Dendritic cell treated with granulocyte-macrophage colony-stimulating factor and Interleukin-4, amounts not matched to agents 40 ng/mL and 50 ng/mL, for 4 days (primary cell): ENCODE measurements around the gene RCAN1.

Source experiments
- H3K27ac Mint-ChIP-seq: one replicate; pipeline ENCODE4 v1.8.0; 2022; ENCODE audit warnings: mild to moderate bottlenecking, mixed read lengths
- H3K27me3 Mint-ChIP-seq: one replicate; pipeline ENCODE4 v1.8.0; 2022; ENCODE audit warnings: mild to moderate bottlenecking, mixed read lengths
- H3K36me3 Mint-ChIP-seq: one replicate; pipeline ENCODE4 v1.8.0; 2022; ENCODE audit warnings: low read depth, mixed read lengths
- H3K4me1 Mint-ChIP-seq: one replicate; pipeline ENCODE4 v1.8.0; 2022; ENCODE audit warnings: low read depth, mixed read lengths
- H3K4me3 Mint-ChIP-seq: one replicate; pipeline ENCODE4 v1.8.0; 2022; ENCODE audit warnings: mild to moderate bottlenecking, moderate library complexity, mixed read lengths
- H3K9me3 Mint-ChIP-seq: one replicate; pipeline ENCODE4 v1.8.0; 2022; ENCODE audit warnings: mixed read lengths
- intact Hi-C: fragments of 100-400 bp; cut with micrococcal nuclease; formaldehyde crosslinking; loops from one replicate; pipeline ENCODE4 v1.15.0; 2022

The RCAN1 gene

GRCh38 chr21:34614628-34615486 lies at the start of gene RCAN1:
RCAN1 (minus strand) TSS chr21:34615113; CDS start chr21:34615011, 102 bp downstream.
- Mint-ChIP-seq H3K4me3 (peak within 1 kb of the TSS; percentile 81), H3K27me3 (no peaks in the 10 kb centered on the region), H3K9me3 (no peaks in the 10 kb centered on the region), H3K4me1 (peaks cover 60% of the 10 kb centered on the region), H3K36me3 (peaks cover 9% of the 10 kb centered on the region), H3K27ac (peak within 1 kb of the TSS; percentile 91)
- intact Hi-C loops: loop anchor here (5.0 kb wide), 2 partner anchors 68 to 698 kb away; partner anchors contain the start of gene ATP5PO

GRCh38 chr21:34661848-34662247 lies 46.9 kb upstream of the RCAN1 start:
- intact Hi-C loops: no loop called here
- H3K36me3 Mint-ChIP-seq: no peaks in the 10 kb centered on the region
- no peak overlapping the region for H3K27ac Mint-ChIP-seq
- H3K4me3 Mint-ChIP-seq: no peak overlapping the region
- peaks cover 47% of the 10 kb centered on the region for H3K27me3 Mint-ChIP-seq
- H3K4me1 Mint-ChIP-seq: no peaks in the 10 kb centered on the region
- H3K9me3 Mint-ChIP-seq: peaks cover 29% of the 10 kb centered on the region

GRCh38 chr21:34653522-34653921 lies 38.6 kb upstream of the RCAN1 start:
- H3K9me3 Mint-ChIP-seq: peaks cover 8% of the 10 kb centered on the region

GRCh38 chr21:34651642-34652041 lies 36.7 kb upstream of the RCAN1 start:
- Mint-ChIP-seq H3K27ac (no peak overlapping the region), H3K36me3 (no peaks in the 10 kb centered on the region), H3K4me3 (no peak overlapping the region), H3K9me3 (peaks cover 8% of the 10 kb centered on the region), H3K4me1 (peaks cover 15% of the 10 kb centered on the region), H3K27me3 (peaks cover 30% of the 10 kb centered on the region)
- intact Hi-C loops: no loop called here

More at GRCh38 chr21:34653522-34653921, 38.6 kb upstream of the RCAN1 start:
- Mint-ChIP-seq H3K27ac (no peak overlapping the region), H3K4me3 (no peak overlapping the region), H3K4me1 (peaks cover 15% of the 10 kb centered on the region), H3K36me3 (no peaks in the 10 kb centered on the region), H3K27me3 (peaks cover 34% of the 10 kb centered on the region)
- intact Hi-C loops: no loop called here

- H3K27ac Mint-ChIP-seq: no peak overlapping the region
- H3K27me3 Mint-ChIP-seq: peaks cover 27% of the 10 kb centered on the region
- intact Hi-C loops: no loop called here
- peaks cover 8% of the 10 kb centered on the region for H3K9me3 Mint-ChIP-seq
- H3K4me3 Mint-ChIP-seq: no peak overlapping the region
- H3K4me1 Mint-ChIP-seq: peaks cover 15% of the 10 kb centered on the region
- no peaks in the 10 kb centered on the region for H3K36me3 Mint-ChIP-seq
Measured at GRCh38 chr21:34650861-34651431, 36.0 kb upstream of the RCAN1 start.

- intact Hi-C loops: no loop called here
- H3K4me1 Mint-ChIP-seq: peaks cover 15% of the 10 kb centered on the region
- H3K27me3 Mint-ChIP-seq: peaks cover 24% of the 10 kb centered on the region
- H3K36me3 Mint-ChIP-seq: no peaks in the 10 kb centered on the region
- no peak overlapping the region for H3K27ac Mint-ChIP-seq
- no peak overlapping the region for H3K4me3 Mint-ChIP-seq
- H3K9me3 Mint-ChIP-seq: peaks cover 8% of the 10 kb centered on the region
Measured at GRCh38 chr21:34649400-34649799, 34.5 kb upstream of the RCAN1 start.

GRCh38 chr21:34648739-34649297 lies 33.9 kb upstream of the RCAN1 start:
- Mint-ChIP-seq H3K9me3 (peaks cover 8% of the 10 kb centered on the region), H3K36me3 (no peaks in the 10 kb centered on the region), H3K27me3 (peaks cover 22% of the 10 kb centered on the region), H3K4me1 (peaks cover 15% of the 10 kb centered on the region), H3K27ac (no peak overlapping the region), H3K4me3 (no peak overlapping the region)
- intact Hi-C loops: no loop called here

- Mint-ChIP-seq H3K4me1 (peaks cover 21% of the 10 kb centered on the region), H3K9me3 (peaks cover 8% of the 10 kb centered on the region), H3K4me3 (no peak overlapping the region), H3K27me3 (peaks cover 14% of the 10 kb centered on the region), H3K36me3 (no peaks in the 10 kb centered on the region), H3K27ac (no peak overlapping the region)
- intact Hi-C loops: no loop called here
Measured at GRCh38 chr21:34647555-34647954, 32.6 kb upstream of the RCAN1 start.

- Mint-ChIP-seq H3K4me3 (no peak overlapping the region), H3K36me3 (no peaks in the 10 kb centered on the region), H3K27ac (no peak overlapping the region), H3K4me1 (peaks cover 24% of the 10 kb centered on the region), H3K27me3 (peaks cover 13% of the 10 kb centered on the region), H3K9me3 (no peaks in the 10 kb centered on the region)
- intact Hi-C loops: no loop called here
Measured at GRCh38 chr21:34644825-34645224, 29.9 kb upstream of the RCAN1 start.

- Mint-ChIP-seq H3K9me3 (no peaks in the 10 kb centered on the region), H3K36me3 (no peaks in the 10 kb centered on the region), H3K4me1 (peaks cover 28% of the 10 kb centered on the region), H3K4me3 (no peak overlapping the region), H3K27ac (no peak overlapping the region), H3K27me3 (peaks cover 2% of the 10 kb centered on the region)
- intact Hi-C loops: no loop called here
Measured at GRCh38 chr21:34642211-34643075, 27.5 kb upstream of the RCAN1 start.

- Mint-ChIP-seq H3K4me3 (peak overlapping the region; percentile 71), H3K36me3 (no peaks in the 10 kb centered on the region), H3K4me1 (peaks cover 30% of the 10 kb centered on the region), H3K27ac (peak overlapping the region; percentile 70), H3K9me3 (no peaks in the 10 kb centered on the region), H3K27me3 (peaks cover 5% of the 10 kb centered on the region)
- intact Hi-C loops: no loop called here
Measured at GRCh38 chr21:34640858-34641257, 25.9 kb upstream of the RCAN1 start.

GRCh38 chr21:34639882-34640788 lies 25.2 kb upstream of the RCAN1 start:
- intact Hi-C loops: no loop called here
- Mint-ChIP-seq H3K9me3 (no peaks in the 10 kb centered on the region), H3K4me3 (peak overlapping the region; percentile 71), H3K36me3 (no peaks in the 10 kb centered on the region), H3K27ac (peak overlapping the region; percentile 70), H3K27me3 (peaks cover 5% of the 10 kb centered on the region), H3K4me1 (peaks cover 30% of the 10 kb centered on the region)

GRCh38 chr21:34639250-34639649 lies 24.3 kb upstream of the RCAN1 start:
- intact Hi-C loops: no loop called here
- H3K27me3 Mint-ChIP-seq: peaks cover 5% of the 10 kb centered on the region
- no peak overlapping the region for H3K4me3 Mint-ChIP-seq
- H3K4me1 Mint-ChIP-seq: peaks cover 30% of the 10 kb centered on the region
- H3K9me3 Mint-ChIP-seq: no peaks in the 10 kb centered on the region
- no peak overlapping the region for H3K27ac Mint-ChIP-seq
- H3K36me3 Mint-ChIP-seq: no peaks in the 10 kb centered on the region
